HepG2 (cell line): Measurements from ENCODE around the gene SYNGR2. TPM values are rescaled to one million over a fixed set of nuclear protein-coding genes. Genes with fewer than 3 reads are reported as not detected.
A peak's percentile ranks its signal among the peaks of the same experiment; 100 is the strongest.

Experiments
- ATF2 ChIP-seq: sonication (generic); formaldehyde crosslinking; IDR thresholded peaks from 2 replicates; pipeline ENCODE4 v1.4.0; 2020; ENCODE audit warnings: missing genetic modification reagents
- REST ChIP-seq, 2 experiments: IDR thresholded peaks; 2 replicates each; pipeline ENCODE4 v1.6.1; 2011 to 2012; ENCODE audit warnings: low read length in 2 of 2, borderline replicate concordance in 1 of 2, low read depth in 1 of 2, mild to moderate bottlenecking in 1 of 2, moderate library complexity in 1 of 2
- SP1 ChIP-seq, 2 experiments: fragments of 450-650 bp in 1 of 2; sonication (generic) in 1 of 2; formaldehyde crosslinking in 1 of 2; IDR thresholded peaks; 2 replicates each; pipeline versions ENCODE4 v1.4.0 to v1.6.1; 2016 to 2020; ENCODE audit warnings: missing genetic modification reagents in 1 of 2
- ZBTB10 ChIP-seq: sonication (generic); formaldehyde crosslinking; IDR thresholded peaks from 2 replicates; pipeline ENCODE4 v1.4.0; 2020; ENCODE audit warnings: missing genetic modification reagents, borderline replicate concordance
- ZNF761 ChIP-seq: sonication (generic); formaldehyde crosslinking; conservative IDR thresholded peaks from 2 replicates; pipeline ENCODE4 v1.4.0; 2020; ENCODE audit warnings: mild to moderate bottlenecking, missing genetic modification reagents
- polyA plus RNA-seq, 8 experiments: library from polyadenylated mRNA; depleted of rRNA in 3 of 8; stranded (reverse) in 7 of 8; unstranded in 1 of 8; fragments of >200 nt; fragmentation: Illumina TruSeq in 4 of 8; extraction: Trizol in 4 of 8; gene quantifications; 2 replicates each; pipeline versions ENCODE4 v1.2.1 to v1.2.3, GENCODE V29; 2011 to 2016; ENCODE audit warnings: low read depth in 4 of 8, missing spikeins in 1 of 8, mixed read lengths in 1 of 8; ENCODE audit not compliant: insufficient read depth in 1 of 8
- total RNA-seq, 5 experiments: library from RNA; depleted of rRNA; stranded (reverse); fragments of >200 nt; fragmentation: Illumina TruSeq; extraction: Trizol; gene quantifications; 2 replicates each; pipeline ENCODE4 v1.2.3, GENCODE V29; 2016; ENCODE audit warnings: low read depth in 1 of 5
- TF ChIP-seq, protein P1 (sequence below): sonication (generic); formaldehyde crosslinking; IDR thresholded peaks from 2 replicates; pipeline ENCODE4 v1.4.0; 2020; ENCODE audit warnings: low read depth, mild to moderate bottlenecking, missing genetic modification reagents
- TF ChIP-seq, protein P2 (sequence below): sonication (generic); formaldehyde crosslinking; IDR thresholded peaks from 2 replicates; pipeline ENCODE4 v1.4.0; 2020; ENCODE audit warnings: missing genetic modification reagents
- TF ChIP-seq, protein P3 (sequence below): sonication (generic); formaldehyde crosslinking; IDR thresholded peaks from 2 replicates; pipeline ENCODE4 v1.8.0; 2022; ENCODE audit warnings: missing genetic modification reagents, mild to moderate bottlenecking, moderate library complexity, borderline replicate concordance

The SYNGR2 gene
- total and polyA plus RNA-seq, 2 of the 13 experiments (the other 11 are each of a cell fraction or from before 2014, with no cell fraction given), result 46.7 to 170 TPM

DNA sequence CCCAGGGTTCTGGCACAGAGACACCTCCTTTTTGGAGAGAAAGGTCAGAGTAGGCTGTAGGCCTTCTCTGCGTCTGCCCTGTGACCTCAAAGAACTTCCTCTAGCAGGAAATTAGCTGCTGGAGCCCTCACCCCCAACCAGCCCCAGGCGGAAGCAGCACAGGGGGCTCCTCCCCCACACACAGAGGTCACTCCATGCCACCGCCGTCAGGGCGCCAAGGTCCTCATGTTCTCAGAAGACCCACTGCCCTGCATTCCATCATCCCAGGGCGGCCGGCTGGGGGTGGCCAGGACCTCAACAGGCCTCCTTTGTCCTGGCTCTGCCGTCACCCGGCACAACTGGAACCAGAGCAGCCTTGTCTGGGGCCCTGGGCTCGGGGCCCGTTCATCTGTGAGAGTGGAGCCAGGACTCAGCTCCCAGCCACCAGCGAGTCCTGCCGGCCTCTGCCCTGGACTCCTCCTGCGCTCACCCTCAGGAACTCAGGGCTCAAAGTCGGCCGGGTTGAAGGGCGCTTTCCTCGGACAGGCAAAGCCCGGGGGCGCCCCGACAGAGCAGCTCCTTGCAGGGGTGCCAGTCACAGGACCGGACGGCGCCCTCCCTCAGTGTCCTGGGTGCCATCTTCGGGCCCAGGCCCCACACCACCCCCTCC lies 41.0 kb upstream of the SYNGR2 start (continued):
- TF ChIP-seq ATF2 (CRISPR knock-in tag), result peak; percentile 73
- TF ChIP-seq, protein P1, sequence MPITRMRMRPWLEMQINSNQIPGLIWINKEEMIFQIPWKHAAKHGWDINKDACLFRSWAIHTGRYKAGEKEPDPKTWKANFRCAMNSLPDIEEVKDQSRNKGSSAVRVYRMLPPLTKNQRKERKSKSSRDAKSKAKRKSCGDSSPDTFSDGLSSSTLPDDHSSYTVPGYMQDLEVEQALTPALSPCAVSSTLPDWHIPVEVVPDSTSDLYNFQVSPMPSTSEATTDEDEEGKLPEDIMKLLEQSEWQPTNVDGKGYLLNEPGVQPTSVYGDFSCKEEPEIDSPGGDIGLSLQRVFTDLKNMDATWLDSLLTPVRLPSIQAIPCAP (CRISPR knock-in tag), result no peak
- TF ChIP-seq, protein P2, sequence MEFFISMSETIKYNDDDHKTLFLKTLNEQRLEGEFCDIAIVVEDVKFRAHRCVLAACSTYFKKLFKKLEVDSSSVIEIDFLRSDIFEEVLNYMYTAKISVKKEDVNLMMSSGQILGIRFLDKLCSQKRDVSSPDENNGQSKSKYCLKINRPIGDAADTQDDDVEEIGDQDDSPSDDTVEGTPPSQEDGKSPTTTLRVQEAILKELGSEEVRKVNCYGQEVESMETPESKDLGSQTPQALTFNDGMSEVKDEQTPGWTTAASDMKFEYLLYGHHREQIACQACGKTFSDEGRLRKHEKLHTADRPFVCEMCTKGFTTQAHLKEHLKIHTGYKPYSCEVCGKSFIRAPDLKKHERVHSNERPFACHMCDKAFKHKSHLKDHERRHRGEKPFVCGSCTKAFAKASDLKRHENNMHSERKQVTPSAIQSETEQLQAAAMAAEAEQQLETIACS (CRISPR knock-in tag), result no peak
- no peak for TF ChIP-seq ZBTB10 (CRISPR knock-in tag)
- no peak for TF ChIP-seq SP1 (IDR thresholded peaks at IDR 0.05)
- peak; percentile 45; the same call in 1 of the 2 replicates for TF ChIP-seq SP1 (CRISPR knock-in tag; IDR thresholded peaks at IDR 0.05)
- no peak; a peak in 1 of 4 replicates for TF ChIP-seq REST (IDR thresholded peaks at IDR 0.05; ENCODE audit: borderline replicate concordance in 1 of 2, low read depth in 1 of 2, low read length in 2 of 2)
- TF ChIP-seq, protein P3, sequence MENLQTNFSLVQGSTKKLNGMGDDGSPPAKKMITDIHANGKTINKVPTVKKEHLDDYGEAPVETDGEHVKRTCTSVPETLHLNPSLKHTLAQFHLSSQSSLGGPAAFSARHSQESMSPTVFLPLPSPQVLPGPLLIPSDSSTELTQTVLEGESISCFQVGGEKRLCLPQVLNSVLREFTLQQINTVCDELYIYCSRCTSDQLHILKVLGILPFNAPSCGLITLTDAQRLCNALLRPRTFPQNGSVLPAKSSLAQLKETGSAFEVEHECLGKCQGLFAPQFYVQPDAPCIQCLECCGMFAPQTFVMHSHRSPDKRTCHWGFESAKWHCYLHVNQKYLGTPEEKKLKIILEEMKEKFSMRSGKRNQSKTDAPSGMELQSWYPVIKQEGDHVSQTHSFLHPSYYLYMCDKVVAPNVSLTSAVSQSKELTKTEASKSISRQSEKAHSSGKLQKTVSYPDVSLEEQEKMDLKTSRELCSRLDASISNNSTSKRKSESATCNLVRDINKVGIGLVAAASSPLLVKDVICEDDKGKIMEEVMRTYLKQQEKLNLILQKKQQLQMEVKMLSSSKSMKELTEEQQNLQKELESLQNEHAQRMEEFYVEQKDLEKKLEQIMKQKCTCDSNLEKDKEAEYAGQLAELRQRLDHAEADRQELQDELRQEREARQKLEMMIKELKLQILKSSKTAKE (CRISPR knock-in tag), result peak; percentile 90
- peak; percentile 70; the same call in 1 of the 2 replicates for TF ChIP-seq ZNF761
